WERI-Rb-1 (cell line): Measurements from ENCODE around the gene SETDB2.

ENCODE experiments used
- DNase-seq: peaks from one replicate; pipeline ENCODE4 v3.0.0-alpha.2; 2020
- H3K27ac ChIP-seq: fragments of 250-450 bp; sonication (Bioruptor Pico); 2 replicates; pipeline ENCODE4 v1.5.1; 2020; ENCODE audit warnings: mild to moderate bottlenecking, moderate library complexity
- H3K27me3 ChIP-seq: fragments of 250-450 bp; sonication (Bioruptor Pico); 2 replicates; pipeline ENCODE4 v1.5.1; 2021; ENCODE audit warnings: mild to moderate bottlenecking, low read depth, moderate library complexity; ENCODE audit not compliant: insufficient read depth, severe bottlenecking
- H3K36me3 ChIP-seq: fragments of 250-450 bp; sonication (Bioruptor Pico); 2 replicates; pipeline ENCODE4 v1.5.1; 2020; ENCODE audit warnings: mild to moderate bottlenecking, moderate library complexity
- H3K4me3 ChIP-seq: 2 replicates; pipeline ENCODE4 v1.5.1; 2011; ENCODE audit warnings: low read depth, mild to moderate bottlenecking, control low read depth, low read length
- H3K9me3 ChIP-seq: fragments of 250-450 bp; sonication (Bioruptor Pico); 2 replicates; pipeline ENCODE4 v1.5.1; 2021; ENCODE audit warnings: mild to moderate bottlenecking, moderate library complexity; ENCODE audit not compliant: severe bottlenecking
- CTCF ChIP-seq: IDR thresholded peaks from 2 replicates; pipeline ENCODE4 v1.5.1; 2011; ENCODE audit warnings: low read depth, mild to moderate bottlenecking, control low read depth, inconsistent platforms, low read length

Gene SETDB2

GRCh38 chr13:49530457-49530856 is 86.4 kb downstream of the SETDB2 start:
- DNase-seq, result no peak
- no peak for TF ChIP-seq CTCF
- no peak overlapping the region for H3K27ac ChIP-seq
- peaks cover 2% of the 10 kb centered on the region; the same call in 1 of the 2 replicates for H3K36me3 ChIP-seq
- H3K4me3 ChIP-seq, result no peak overlapping the region
- H3K27me3 ChIP-seq, result no peaks in the 10 kb centered on the region
- no peaks in the 10 kb centered on the region for H3K9me3 ChIP-seq

GRCh38 chr13:49532593-49532992 is 88.5 kb downstream of the SETDB2 start:
- H3K9me3 ChIP-seq, result no peaks in the 10 kb centered on the region
- no peak for TF ChIP-seq CTCF
- no peak overlapping the region for H3K27ac ChIP-seq
- peaks cover 2% of the 10 kb centered on the region; the same call in 1 of the 2 replicates for H3K36me3 ChIP-seq
- H3K4me3 ChIP-seq, result no peak overlapping the region
- no peaks in the 10 kb centered on the region for H3K27me3 ChIP-seq
- DNase-seq, result no peak

DNA sequence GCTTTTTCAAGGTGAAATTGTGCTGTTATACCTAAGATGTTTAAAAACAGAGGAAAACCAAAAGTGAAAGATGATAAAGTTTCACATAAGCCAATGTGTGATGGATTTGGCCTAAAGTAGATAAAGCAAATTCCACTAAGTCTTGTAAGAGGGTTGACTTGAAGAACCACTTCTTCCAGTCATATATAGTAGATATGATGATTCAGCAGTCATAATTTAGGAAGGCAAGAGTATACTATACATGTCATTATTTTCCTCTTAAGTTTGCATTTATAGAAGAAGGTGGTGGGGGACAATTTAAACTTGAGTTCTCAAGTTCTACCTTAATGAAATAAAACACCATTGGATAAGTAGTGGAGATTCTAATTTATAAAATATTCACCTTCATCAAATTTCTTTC is 88.9 kb downstream of the SETDB2 start:
- Histone ChIP-seq H3K27ac (no peak overlapping the region), H3K36me3 (peaks cover 2% of the 10 kb centered on the region), H3K4me3 (no peak overlapping the region), H3K9me3 (no peaks in the 10 kb centered on the region), H3K27me3 (no peaks in the 10 kb centered on the region)
- TF ChIP-seq CTCF, result no peak
- DNase-seq, result no peak

GRCh38 chr13:49533591-49534269 is 89.7 kb downstream of the SETDB2 start:
- no peak for TF ChIP-seq CTCF
- Histone ChIP-seq H3K36me3 (peaks cover 2% of the 10 kb centered on the region), H3K4me3 (no peak overlapping the region), H3K27ac (no peak overlapping the region), H3K9me3 (no peaks in the 10 kb centered on the region), H3K27me3 (no peaks in the 10 kb centered on the region)
- no peak for DNase-seq

DNA sequence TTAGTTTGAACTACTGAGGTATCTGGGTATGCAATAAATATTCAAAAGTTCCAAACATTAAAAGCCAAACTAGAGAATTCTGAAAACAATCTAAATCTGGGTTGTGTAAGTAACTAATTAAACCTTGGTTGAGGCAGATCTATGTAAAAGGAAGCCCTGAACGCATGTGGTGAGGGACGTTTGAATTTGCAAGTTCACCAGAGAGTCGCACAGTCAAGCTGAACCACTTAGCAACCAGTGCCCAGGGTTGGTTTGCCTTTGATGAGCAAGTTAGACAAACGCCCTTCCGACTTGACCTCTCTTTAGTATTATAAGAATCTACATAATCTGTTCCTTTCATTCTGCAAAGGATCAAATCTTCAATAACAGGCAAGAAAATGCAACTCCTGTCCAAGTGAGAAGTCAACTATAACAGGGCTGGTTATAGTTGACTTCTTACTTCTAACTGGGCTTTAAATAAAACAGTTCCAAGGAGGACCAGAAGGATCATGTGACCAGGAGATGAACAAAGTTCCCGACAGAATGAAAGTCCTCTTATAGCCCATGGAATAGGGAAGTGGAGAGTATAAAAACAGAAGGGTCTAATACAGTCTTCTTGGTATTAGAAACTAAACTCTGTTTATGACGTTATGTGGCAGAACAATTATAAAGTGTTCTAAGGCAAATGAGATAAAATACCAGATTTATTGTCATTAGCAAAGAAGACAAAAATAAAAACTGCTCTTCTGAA is 92.2 kb downstream of the SETDB2 start:
- H3K36me3 ChIP-seq, result peaks cover 16% of the 10 kb centered on the region
- H3K4me3 ChIP-seq, result no peak overlapping the region
- no peak for DNase-seq
- no peak for TF ChIP-seq CTCF
- no peaks in the 10 kb centered on the region for H3K27me3 ChIP-seq
- no peaks in the 10 kb centered on the region for H3K9me3 ChIP-seq
- H3K27ac ChIP-seq, result no peak overlapping the region
